Progenitor cell of endocrine pancreas (in vitro differentiated cells): Measurements from ENCODE around the gene CHD1. TPM values are rescaled to one million over a fixed set of nuclear protein-coding genes. Genes with fewer than 3 reads are reported as not detected.

Experiments
- DNase-seq: peaks from one replicate; pipeline ENCODE4 v3.0.0; 2021; ENCODE audit warnings: low spot score; ENCODE audit not compliant: unreplicated experiment
- H3K27ac Mint-ChIP-seq: 2 replicates; pipeline ENCODE4 v1.8.0; 2021; ENCODE audit warnings: mild to moderate bottlenecking, moderate library complexity, mixed read lengths
- H3K27me3 Mint-ChIP-seq: 2 replicates; pipeline ENCODE4 v1.8.0; 2021; ENCODE audit warnings: mixed read lengths
- H3K36me3 Mint-ChIP-seq: 2 replicates; pipeline ENCODE4 v1.8.0; 2022; ENCODE audit warnings: mixed read lengths; ENCODE audit not compliant: insufficient read depth
- H3K4me1 Mint-ChIP-seq: 2 replicates; pipeline ENCODE4 v1.8.0; 2021; ENCODE audit warnings: low read depth, mixed read lengths
- H3K4me3 Mint-ChIP-seq: 2 replicates; pipeline ENCODE4 v1.8.0; 2021; ENCODE audit warnings: low read depth, mild to moderate bottlenecking, moderate library complexity, mixed read lengths
- H3K9me3 Mint-ChIP-seq: 2 replicates; pipeline ENCODE4 v1.8.0; 2021; ENCODE audit warnings: low read depth, mixed read lengths
- total RNA-seq: library from RNA; stranded (reverse); gene quantifications from 2 replicates; pipeline ENCODE4 v1.2.1, GENCODE V29; 2021
- TF ChIP-seq, protein P1 (sequence below): fragments of 200-600 bp; sonication (generic); IDR thresholded peaks from one replicate; pipeline ENCODE4 v1.5.0; 2021; ENCODE audit warnings: antibody characterized with exemption, mild to moderate bottlenecking; ENCODE audit not compliant: unreplicated experiment

CHD1 gene
- total RNA-seq, 1 donor from 2014 or later, result 61.0 TPM

DNA sequence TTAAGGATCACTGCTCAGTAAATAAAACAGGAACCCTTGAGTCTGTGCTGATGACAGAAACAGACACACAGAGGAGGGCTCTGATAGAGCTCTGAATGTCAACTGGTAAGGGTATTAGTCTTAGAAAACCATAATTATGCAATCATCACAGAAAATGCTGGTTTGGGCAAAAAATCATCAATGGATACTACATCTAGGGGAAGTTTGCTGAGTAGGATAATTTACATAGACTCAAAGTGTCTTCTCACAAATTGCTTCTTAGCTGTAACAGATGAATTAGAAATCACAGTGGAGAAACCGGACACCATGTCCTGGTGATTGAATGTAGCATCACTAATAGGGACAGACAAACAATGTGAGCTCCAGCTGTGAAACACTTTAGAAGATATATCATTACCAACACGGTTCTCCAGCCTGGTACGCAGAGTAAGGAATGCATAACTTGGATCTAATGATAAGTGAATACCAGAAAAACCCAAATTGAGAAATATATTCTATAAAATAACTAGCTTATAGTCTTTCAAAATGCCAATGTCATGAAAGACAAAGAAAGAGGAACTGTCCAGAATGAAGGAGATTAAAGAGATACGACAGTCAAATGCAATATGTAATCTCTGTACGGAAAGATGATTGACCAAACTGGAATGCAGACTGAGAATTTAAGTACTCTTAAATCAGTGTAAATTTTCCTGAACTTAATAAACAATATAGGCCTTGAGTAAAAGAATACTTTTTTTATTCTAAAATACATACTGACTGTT, 17.3 kb downstream of the CHD1 start:
- no peak for DNase-seq
- TF ChIP-seq, protein P1, sequence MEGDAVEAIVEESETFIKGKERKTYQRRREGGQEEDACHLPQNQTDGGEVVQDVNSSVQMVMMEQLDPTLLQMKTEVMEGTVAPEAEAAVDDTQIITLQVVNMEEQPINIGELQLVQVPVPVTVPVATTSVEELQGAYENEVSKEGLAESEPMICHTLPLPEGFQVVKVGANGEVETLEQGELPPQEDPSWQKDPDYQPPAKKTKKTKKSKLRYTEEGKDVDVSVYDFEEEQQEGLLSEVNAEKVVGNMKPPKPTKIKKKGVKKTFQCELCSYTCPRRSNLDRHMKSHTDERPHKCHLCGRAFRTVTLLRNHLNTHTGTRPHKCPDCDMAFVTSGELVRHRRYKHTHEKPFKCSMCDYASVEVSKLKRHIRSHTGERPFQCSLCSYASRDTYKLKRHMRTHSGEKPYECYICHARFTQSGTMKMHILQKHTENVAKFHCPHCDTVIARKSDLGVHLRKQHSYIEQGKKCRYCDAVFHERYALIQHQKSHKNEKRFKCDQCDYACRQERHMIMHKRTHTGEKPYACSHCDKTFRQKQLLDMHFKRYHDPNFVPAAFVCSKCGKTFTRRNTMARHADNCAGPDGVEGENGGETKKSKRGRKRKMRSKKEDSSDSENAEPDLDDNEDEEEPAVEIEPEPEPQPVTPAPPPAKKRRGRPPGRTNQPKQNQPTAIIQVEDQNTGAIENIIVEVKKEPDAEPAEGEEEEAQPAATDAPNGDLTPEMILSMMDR, result no peak
- H3K27me3 Mint-ChIP-seq, result no peaks in the 10 kb centered on the region
- peaks cover 3% of the 10 kb centered on the region for H3K4me1 Mint-ChIP-seq
- no peak overlapping the region for H3K27ac Mint-ChIP-seq
- no peak overlapping the region for H3K4me3 Mint-ChIP-seq
- H3K36me3 Mint-ChIP-seq, result peaks cover 1% of the 10 kb centered on the region
- H3K9me3 Mint-ChIP-seq, result no peaks in the 10 kb centered on the region

DNA sequence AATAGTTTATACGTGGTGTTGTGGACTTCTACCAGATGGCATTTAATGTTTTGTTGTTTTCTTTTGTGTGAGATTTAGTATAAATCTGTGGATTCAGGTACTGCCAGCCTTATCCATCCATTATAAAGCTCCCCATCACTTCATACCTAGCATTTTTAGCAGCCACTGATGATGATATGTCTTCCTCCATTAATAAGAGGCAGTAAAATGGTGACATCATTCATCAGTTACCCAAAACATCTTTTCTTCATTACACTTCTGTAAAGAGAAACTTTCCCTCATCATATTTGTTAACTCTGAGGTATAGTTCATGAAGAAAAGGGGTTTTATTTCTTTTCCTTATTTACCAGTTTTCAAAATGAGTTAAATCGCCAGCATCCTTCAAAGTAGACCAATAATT, 19.4 kb downstream of the CHD1 start:
- no peak overlapping the region for H3K27ac Mint-ChIP-seq
- H3K4me1 Mint-ChIP-seq, result peaks cover 2% of the 10 kb centered on the region
- no peaks in the 10 kb centered on the region for H3K36me3 Mint-ChIP-seq
- H3K27me3 Mint-ChIP-seq, result no peaks in the 10 kb centered on the region
- no peak for DNase-seq
- TF ChIP-seq, protein P1, result no peak
- no peaks in the 10 kb centered on the region for H3K9me3 Mint-ChIP-seq
- H3K4me3 Mint-ChIP-seq, result no peak overlapping the region

DNA sequence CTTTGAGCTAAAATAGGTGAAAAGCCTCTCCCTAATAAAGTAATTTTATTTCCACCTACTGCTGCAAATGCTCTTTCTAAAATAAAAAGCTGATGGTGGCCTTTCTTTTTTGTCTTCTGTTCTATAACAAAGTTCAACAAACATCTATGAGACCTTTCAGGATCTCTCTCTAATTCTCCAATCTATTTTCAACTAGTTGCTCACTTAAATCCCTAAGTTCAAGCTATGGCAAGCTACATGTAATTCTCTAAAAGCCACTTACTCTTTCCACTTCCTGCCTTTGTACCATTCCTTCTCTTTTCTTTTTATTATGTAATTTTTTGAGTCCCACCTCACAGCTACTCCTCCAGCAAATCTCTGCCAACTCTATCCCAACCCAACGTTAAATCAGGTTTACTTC, 20.9 kb downstream of the CHD1 start:
- TF ChIP-seq, protein P1, result no peak
- Mint-ChIP-seq H3K9me3 (no peaks in the 10 kb centered on the region), H3K27ac (peak overlapping the region; percentile 8), H3K4me1 (peaks cover 2% of the 10 kb centered on the region), H3K27me3 (no peaks in the 10 kb centered on the region), H3K4me3 (no peak overlapping the region), H3K36me3 (peaks cover 2% of the 10 kb centered on the region)
- no peak for DNase-seq

DNA sequence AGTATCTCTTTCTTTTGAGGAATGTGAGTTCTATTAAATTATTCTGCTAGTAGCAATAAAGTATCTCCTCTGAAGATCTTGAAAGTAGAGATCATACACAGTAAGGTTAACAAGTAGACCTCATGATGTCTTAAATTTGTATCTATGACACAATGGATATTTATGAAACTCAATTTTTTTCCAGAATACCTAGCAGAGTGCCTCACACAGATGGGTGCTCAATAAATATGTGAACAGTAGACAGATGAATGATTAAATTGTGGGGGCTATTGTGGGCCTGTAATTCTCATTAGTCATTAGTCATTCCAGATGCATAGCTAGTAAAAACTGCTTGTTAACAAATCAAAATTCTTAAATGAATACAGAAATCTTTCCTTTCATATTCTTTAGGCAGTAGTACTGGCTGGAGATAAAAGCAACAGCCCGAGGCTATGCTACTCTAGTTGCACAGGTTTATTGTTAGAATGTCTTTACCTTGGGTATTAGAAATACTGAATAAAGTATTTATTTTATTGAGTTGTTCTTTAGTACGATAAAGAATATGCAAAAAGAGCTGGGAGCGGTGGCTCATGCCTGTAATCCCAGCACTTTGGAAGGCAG, 22.0 kb downstream of the CHD1 start:
- peaks cover 2% of the 10 kb centered on the region for H3K4me1 Mint-ChIP-seq
- H3K27me3 Mint-ChIP-seq, result no peaks in the 10 kb centered on the region
- no peak overlapping the region for H3K27ac Mint-ChIP-seq
- no peaks in the 10 kb centered on the region for H3K9me3 Mint-ChIP-seq
- H3K36me3 Mint-ChIP-seq, result peaks cover 3% of the 10 kb centered on the region
- no peak overlapping the region for H3K4me3 Mint-ChIP-seq
- DNase-seq, result no peak
- TF ChIP-seq, protein P1, result no peak

DNA sequence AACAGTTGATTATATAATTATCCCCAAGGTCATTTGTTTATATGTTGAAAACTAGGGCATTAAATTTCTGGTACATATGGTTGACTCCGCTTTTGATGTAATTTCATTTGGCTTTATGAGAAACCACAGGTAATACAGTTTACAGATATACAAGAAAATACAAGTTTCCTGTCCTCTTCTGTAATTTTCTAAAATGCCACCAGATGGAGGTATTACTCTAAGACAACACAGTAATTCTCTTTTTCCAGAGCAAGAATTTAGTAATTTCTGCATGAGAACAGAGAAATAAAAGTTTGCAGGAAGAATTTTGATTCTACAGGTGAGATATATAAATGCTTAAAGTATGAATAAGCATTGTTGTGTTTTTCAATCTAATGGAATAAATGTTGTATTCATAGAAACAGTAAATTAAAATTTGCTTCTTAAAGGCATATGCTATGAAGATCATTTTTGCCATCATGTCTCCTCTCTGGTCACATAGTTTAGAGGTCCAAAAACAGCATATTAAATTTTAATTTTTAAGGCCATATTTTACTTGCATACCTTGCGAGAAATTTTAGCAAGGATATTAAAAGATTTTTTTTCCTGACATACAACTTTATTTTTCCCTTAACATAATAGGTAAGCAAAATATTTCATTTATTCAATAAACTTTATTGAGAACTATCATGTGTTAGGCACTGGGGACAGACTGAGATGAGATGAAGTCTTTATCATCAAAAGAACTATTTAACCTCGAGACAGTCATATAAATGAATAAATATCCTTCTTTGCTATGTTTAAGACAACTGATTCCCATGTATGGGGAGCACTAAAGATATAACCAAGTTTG, 22.7 kb downstream of the CHD1 start:
- no peak for DNase-seq
- no peak overlapping the region for H3K4me3 Mint-ChIP-seq
- TF ChIP-seq, protein P1, result peak; percentile 81
- H3K27ac Mint-ChIP-seq, result no peak overlapping the region
- no peaks in the 10 kb centered on the region for H3K9me3 Mint-ChIP-seq
- H3K4me1 Mint-ChIP-seq, result peaks cover 2% of the 10 kb centered on the region
- peaks cover 4% of the 10 kb centered on the region for H3K36me3 Mint-ChIP-seq
- no peaks in the 10 kb centered on the region for H3K27me3 Mint-ChIP-seq
